Right lobe of liver (tissue), 6 donors: ENCODE data around the gene LEPR. TPM values are rescaled to one million over a fixed set of nuclear protein-coding genes. Genes with fewer than 3 reads are reported as not detected.
"Not testable (repeated sequence)": the region's sequence is repeated elsewhere in the genome, so short reads cannot be mapped to it uniquely, and the experiment has no call there.

ENCODE experiments used
- ATAC-seq, 4 donors: fragments of 200-7000 bp; cut with Tn5 transposase; one replicate each; pipeline ENCODE4 v1.9.1; 2020; ENCODE audit warnings: mild to moderate bottlenecking in 4 of 4, moderate library complexity in 4 of 4
- DNase-seq, 3 donors: peaks; one replicate each; pipeline ENCODE4 v3.0.0-alpha.2; 2020
- H3K27ac ChIP-seq, 3 donors: fragments of 200-600 bp; one replicate each; pipeline ENCODE4 v1.8.0; 2022
- H3K27me3 ChIP-seq, 2 donors: fragments of 200-600 bp; one replicate each; pipeline ENCODE4 v1.8.0; 2022
- H3K36me3 ChIP-seq, 4 donors: fragments of 200-600 bp; sonication (generic) in 1 of 4; one replicate each; pipeline versions ENCODE4 v1.5.1 to v1.8.0; 2017 to 2022; ENCODE audit warnings: control low read depth in 1 of 4
- H3K4me1 ChIP-seq, 4 donors: fragments of 200-600 bp; sonication (generic) in 1 of 4; one replicate each; pipeline versions ENCODE4 v1.5.1 to v1.8.0; 2017 to 2022; ENCODE audit warnings: control low read depth in 1 of 4
- H3K4me3 ChIP-seq, 3 donors: fragments of 200-600 bp; one replicate each; pipeline ENCODE4 v1.8.0; 2022
- H3K9me3 ChIP-seq, 4 donors: fragments of 200-600 bp; sonication (generic) in 1 of 4; one replicate each; pipeline versions ENCODE4 v1.5.1 to v1.8.0; 2017 to 2022; ENCODE audit warnings: control low read depth in 1 of 4
- POLR2A ChIP-seq: fragments of 450-650 bp; IDR thresholded peaks from one replicate; pipeline ENCODE4 v1.6.1; 2017; ENCODE audit warnings: antibody characterized with exemption, mild to moderate bottlenecking
- WGBS: methylation state at CpG from one replicate; pipeline ENCODE4 v1.1.6; 2018; ENCODE audit warnings: low coverage, low lambda C conversion rate; ENCODE audit not compliant: insufficient coverage; ENCODE audit errors: missing lambda C conversion rate; 5-methylcytosine and 5-hydroxymethylcytosine counted together
- intact Hi-C, 2 donors: fragments of 100-400 bp; cut with DNase I; formaldehyde crosslinking; loops; one replicate each; pipeline versions ENCODE4 v1.11.2 to v1.14.1; 2022
- total RNA-seq, 6 experiments: library from RNA; depleted of rRNA in 2 of 6; stranded (reverse); fragments of >200 nt in 2 of 6; fragmentation: NEBNext Ultra II Directional in 3 of 6; extraction: Animal tissue kit (Norgen Biotek cat#: 25700) in 3 of 6; gene quantifications; one replicate each; pipeline versions ENCODE4 v1.1.0 to v1.2.4, GENCODE V29; 2016 to 2023
- TF ChIP-seq, protein P1 (sequence below), 4 donors: fragments of 200-600 bp in 3 of 4; fragments of 450-650 bp in 1 of 4; IDR thresholded peaks; one replicate each; pipeline versions ENCODE4 v1.5.1 to v1.8.0; 2016 to 2022; ENCODE audit warnings: antibody characterized with exemption in 4 of 4, mild to moderate bottlenecking in 2 of 4
- donor health status: DM: no; HTN: yes; CAD: no.
- donor health status: DM: no; HTN: no; CAD: no.
- donor health status: DM: no; HTN: no; CAD: no.
- donor health status: DM: no; HTN: yes; CAD: no.
- donor health status: DM: no; HTN: yes; CAD: no.

Gene LEPR
- total RNA-seq, 6 experiments from 2014 or later: 26.8 to 264 (median 57.1) TPM

DNA sequence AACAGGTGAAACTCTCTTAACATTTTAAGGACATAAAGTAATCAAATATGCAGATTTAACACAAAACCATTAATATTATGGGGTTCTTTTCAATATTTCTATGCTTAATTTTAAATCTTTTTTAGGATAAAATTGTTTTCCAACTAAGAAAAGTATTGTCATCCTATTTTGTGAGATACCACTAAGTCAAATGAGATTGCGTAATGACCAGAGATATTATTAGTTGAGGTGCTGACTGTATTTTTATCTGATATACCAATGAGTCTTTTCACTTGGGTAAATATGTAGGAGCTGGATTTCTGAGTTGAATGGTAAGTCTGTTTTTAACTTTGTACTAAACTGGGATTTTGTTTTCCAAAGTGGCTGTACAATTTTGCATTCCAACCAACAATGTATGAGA, 25.4 kb downstream of the LEPR start:
- intact Hi-C loops: no loop called here
- Histone ChIP-seq H3K36me3 (no peaks in the 10 kb centered on the region), H3K4me3 (no peak overlapping the region), H3K4me1 (no peaks in the 10 kb centered on the region), H3K9me3 (no peaks in the 10 kb centered on the region), H3K27ac (no peak overlapping the region), H3K27me3 (no peaks in the 10 kb centered on the region)
- ATAC-seq: no peak
- TF ChIP-seq, protein P1, sequence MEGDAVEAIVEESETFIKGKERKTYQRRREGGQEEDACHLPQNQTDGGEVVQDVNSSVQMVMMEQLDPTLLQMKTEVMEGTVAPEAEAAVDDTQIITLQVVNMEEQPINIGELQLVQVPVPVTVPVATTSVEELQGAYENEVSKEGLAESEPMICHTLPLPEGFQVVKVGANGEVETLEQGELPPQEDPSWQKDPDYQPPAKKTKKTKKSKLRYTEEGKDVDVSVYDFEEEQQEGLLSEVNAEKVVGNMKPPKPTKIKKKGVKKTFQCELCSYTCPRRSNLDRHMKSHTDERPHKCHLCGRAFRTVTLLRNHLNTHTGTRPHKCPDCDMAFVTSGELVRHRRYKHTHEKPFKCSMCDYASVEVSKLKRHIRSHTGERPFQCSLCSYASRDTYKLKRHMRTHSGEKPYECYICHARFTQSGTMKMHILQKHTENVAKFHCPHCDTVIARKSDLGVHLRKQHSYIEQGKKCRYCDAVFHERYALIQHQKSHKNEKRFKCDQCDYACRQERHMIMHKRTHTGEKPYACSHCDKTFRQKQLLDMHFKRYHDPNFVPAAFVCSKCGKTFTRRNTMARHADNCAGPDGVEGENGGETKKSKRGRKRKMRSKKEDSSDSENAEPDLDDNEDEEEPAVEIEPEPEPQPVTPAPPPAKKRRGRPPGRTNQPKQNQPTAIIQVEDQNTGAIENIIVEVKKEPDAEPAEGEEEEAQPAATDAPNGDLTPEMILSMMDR (IDR thresholded peaks at IDR 0.05): no peak
- no peak for TF ChIP-seq POLR2A
- no peak for DNase-seq
- 94% methylated on average over 1 of the region's 1 CpG for WGBS

DNA sequence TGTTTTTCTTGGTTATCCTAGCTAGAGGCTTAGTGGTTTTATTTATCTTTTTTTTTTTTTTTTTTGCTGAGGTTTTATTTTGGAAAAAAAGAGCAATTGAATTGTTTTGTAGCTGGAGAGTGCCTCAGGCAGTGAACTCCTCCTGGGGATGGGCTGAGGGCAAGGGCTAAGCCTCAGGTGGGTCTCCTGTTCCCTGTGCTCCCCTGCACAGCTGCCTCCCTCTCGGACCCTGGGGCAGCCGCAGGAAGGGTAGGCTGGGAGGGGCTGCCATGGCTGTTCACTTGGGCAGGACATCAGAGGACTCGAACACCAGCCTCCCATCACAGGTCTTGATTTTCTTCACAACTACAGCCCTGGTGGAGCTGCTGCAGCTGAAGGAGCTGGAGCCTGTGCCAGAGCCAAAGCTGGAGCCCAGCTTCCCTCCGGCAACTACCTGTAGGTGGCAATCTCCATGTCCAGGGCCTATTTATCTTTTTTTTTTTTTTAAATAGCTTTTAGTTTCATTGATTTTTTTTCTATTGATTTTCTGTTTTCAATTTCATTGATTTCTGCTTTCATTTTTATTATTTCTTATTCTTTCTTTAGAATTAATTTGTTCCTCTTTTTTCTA, 28.9 kb downstream of the LEPR start:
- H3K27ac ChIP-seq: no peak overlapping the region
- DNase-seq (peak in 2 of 3 donors; percentile 33 to 57), ATAC-seq (peak; percentile 74 to 80 (median 78))
- no peaks in the 10 kb centered on the region for H3K36me3 ChIP-seq
- H3K4me3 ChIP-seq: no peak overlapping the region
- intact Hi-C loops: no loop called here
- 57% methylated on average over 1 of the region's 4 CpGs for WGBS
- H3K9me3 ChIP-seq: no peaks in the 10 kb centered on the region
- no peaks in the 10 kb centered on the region for H3K27me3 ChIP-seq
- no peaks in the 10 kb centered on the region for H3K4me1 ChIP-seq
- TF ChIP-seq, protein P1 (IDR thresholded peaks at IDR 0.05): peak in 3 of 4 donors; percentile 36 to 56 (median 54)
- TF ChIP-seq POLR2A: no peak

DNA sequence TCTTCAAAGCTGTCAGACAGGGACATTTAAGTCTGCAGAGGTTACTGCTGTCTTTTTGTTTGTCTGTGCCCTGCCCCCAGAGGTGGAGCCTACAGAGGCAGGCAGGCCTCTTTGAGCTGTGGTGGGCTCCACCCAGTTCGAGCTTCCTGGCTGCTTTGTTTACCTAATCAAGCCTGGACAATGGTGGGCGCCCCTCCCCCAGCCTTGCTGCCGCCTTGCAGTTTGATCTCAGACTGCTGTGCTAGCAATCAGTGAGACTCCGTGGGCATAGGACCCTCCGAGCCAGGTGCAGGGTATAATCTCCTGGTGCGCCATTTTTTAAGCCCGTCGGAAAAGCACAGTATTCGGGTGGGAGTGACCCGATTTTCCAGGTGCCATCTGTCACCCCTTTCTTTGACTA, 35.2 kb downstream of the LEPR start:
- H3K4me3 ChIP-seq, ATAC-seq, H3K27me3 ChIP-seq, intact Hi-C loops, DNase-seq, H3K27ac ChIP-seq, H3K9me3 ChIP-seq, H3K36me3 ChIP-seq: not testable (repeated sequence)
- H3K4me1 ChIP-seq: peaks cover 0 to 10% (median 0%) of the 10 kb centered on the region in 4 donors
- WGBS: 97% methylated on average over 4 of the region's 10 CpGs

DNA sequence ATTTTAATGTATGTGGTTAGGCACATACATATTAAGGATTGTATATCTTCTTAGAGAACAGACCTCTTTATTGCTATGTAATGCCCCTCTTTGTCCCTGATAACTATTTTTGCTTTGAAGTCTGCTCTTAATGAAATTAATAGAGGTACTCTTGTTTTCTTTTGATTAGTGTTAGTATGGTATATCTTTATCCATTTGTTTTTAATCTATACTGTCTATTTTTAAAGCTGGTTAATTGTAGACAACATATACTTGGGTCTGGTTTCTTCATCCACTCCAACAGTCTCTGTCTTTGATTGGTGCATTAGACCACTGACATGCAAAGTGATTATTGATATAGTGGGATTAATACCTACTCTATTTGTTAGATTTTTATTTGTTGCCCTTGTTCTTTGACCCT, 36.0 kb downstream of the LEPR start:
- Histone ChIP-seq H3K4me1 (peaks cover 0 to 10% (median 0%) of the 10 kb centered on the region in 4 donors), H3K27ac (no peak overlapping the region), H3K36me3 (no peaks in the 10 kb centered on the region), H3K9me3 (no peaks in the 10 kb centered on the region), H3K4me3 (no peak overlapping the region), H3K27me3 (no peaks in the 10 kb centered on the region)
- DNase-seq: no peak
- ATAC-seq: no peak
- no peak for TF ChIP-seq POLR2A
- TF ChIP-seq, protein P1 (IDR thresholded peaks at IDR 0.05): no peak
- intact Hi-C loops: no loop called here

DNA sequence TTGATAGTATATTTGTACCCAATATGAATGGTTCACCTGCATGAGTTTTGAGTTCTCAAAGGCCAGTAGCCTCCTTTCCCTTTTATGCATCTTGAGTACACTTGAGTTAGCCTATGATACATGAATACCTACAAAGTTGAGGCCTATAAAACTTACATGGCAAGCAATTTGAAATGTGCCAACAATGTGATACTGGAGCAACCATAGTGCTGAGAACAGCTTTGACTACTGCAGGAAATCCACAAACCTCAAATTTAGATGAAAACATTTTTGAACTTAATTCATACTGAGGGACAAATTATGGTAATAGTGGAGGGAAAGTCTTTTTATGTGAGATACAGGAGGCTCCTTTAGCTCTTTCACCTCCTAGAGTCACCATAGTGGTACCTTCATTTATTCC, 37.4 kb downstream of the LEPR start:
- Histone ChIP-seq H3K36me3 (no peaks in the 10 kb centered on the region), H3K4me1 (peaks cover 0 to 10% (median 0%) of the 10 kb centered on the region in 4 donors), H3K9me3 (no peaks in the 10 kb centered on the region), H3K27ac (no peak overlapping the region), H3K27me3 (no peaks in the 10 kb centered on the region), H3K4me3 (no peak overlapping the region)
- DNase-seq: no peak
- TF ChIP-seq, protein P1 (IDR thresholded peaks at IDR 0.05): no peak
- TF ChIP-seq POLR2A: no peak
- intact Hi-C loops: no loop called here
- ATAC-seq: no peak
